Cardiac fibroblast (primary cell): ENCODE results near the gene HSD17B13.

ENCODE experiments used
- DNase-seq, 2 donors: peaks; one replicate each; pipeline versions ENCODE4 v3.0.0 to v3.0.0-alpha.2; 2010; ENCODE audit warnings: low read depth in 2 of 2
- H3K4me3 ChIP-seq, 2 donors: replicated peaks in 1 of 2; 1 replicate in 1 of 2; 2 replicates in 1 of 2; pipeline ENCODE4 v1.5.1; 2011; ENCODE audit warnings: low read depth in 2 of 2, low read length in 2 of 2, mild to moderate bottlenecking in 2 of 2, moderate library complexity in 1 of 2
- CTCF ChIP-seq: IDR thresholded peaks from one replicate; pipeline ENCODE4 v1.5.1; 2011; ENCODE audit warnings: low read depth, mild to moderate bottlenecking, low read length, inconsistent platforms

The HSD17B13 gene

GRCh38 chr4:87255755-87256154, 66.9 kb downstream of the HSD17B13 start:
- no peak overlapping the region for H3K4me3 ChIP-seq
- TF ChIP-seq CTCF: no peak
- DNase-seq: no peak
